WTC11 (cell line): Measurements from ENCODE around the gene CARMIL3. TPM values are rescaled to one million over a fixed set of nuclear protein-coding genes. Genes with fewer than 3 reads are reported as not detected.

Source experiments
- ATAC-seq: fragments of 200-7000 bp; cut with Tn5 transposase; 2 replicates; pipeline ENCODE4 v1.10.0; 2021; ENCODE audit warnings: mild to moderate bottlenecking, moderate library complexity
- CTCF ChIA-PET: fragments of 300-600 bp; sonication (Branson Sonifier 250); formaldehyde crosslinking; loops from one replicate; lab custom pipeline; 2021; ENCODE audit warnings: antibody characterized with exemption; lab: Charles Lee
- POLR2A ChIA-PET: fragments of 350-600 bp; sonication (Branson Sonifier 250); formaldehyde crosslinking; loops from one replicate; lab custom pipeline; 2021; ENCODE audit warnings: antibody characterized with exemption; lab: Charles Lee
- DNase-seq: peaks from one replicate; pipeline ENCODE4 v3.0.0; 2021; ENCODE audit warnings: low spot score
- H3K27ac Mint-ChIP-seq: 2 replicates; pipeline ENCODE4 v1.8.0; 2021; ENCODE audit warnings: mixed read lengths
- H3K27me3 Mint-ChIP-seq: 2 replicates; pipeline ENCODE4 v1.8.0; 2021; ENCODE audit warnings: low read depth, mild to moderate bottlenecking, moderate library complexity, mixed read lengths
- H3K36me3 Mint-ChIP-seq: 2 replicates; pipeline ENCODE4 v1.8.0; 2021; ENCODE audit warnings: mixed read lengths
- H3K4me1 Mint-ChIP-seq: 2 replicates; pipeline ENCODE4 v1.8.0; 2022; ENCODE audit warnings: mixed read lengths
- H3K4me3 Mint-ChIP-seq: 2 replicates; pipeline ENCODE4 v1.8.0; 2021; ENCODE audit warnings: mild to moderate bottlenecking, moderate library complexity, mixed read lengths
- H3K9me3 Mint-ChIP-seq: 2 replicates; pipeline ENCODE4 v1.8.0; 2021; ENCODE audit warnings: mixed read lengths
- NR1H2 ChIP-seq: sonication (generic); formaldehyde crosslinking; IDR thresholded peaks from 2 replicates; pipeline ENCODE4 v1.9.0; 2021; ENCODE audit warnings: mild to moderate bottlenecking, moderate library complexity, missing genetic modification reagents
- TP53 ChIP-seq: sonication (generic); formaldehyde crosslinking; IDR thresholded peaks from 2 replicates; pipeline ENCODE4 v1.8.1; 2023; ENCODE audit warnings: mild to moderate bottlenecking, missing genetic modification reagents
- ZBTB21 ChIP-seq: sonication (generic); formaldehyde crosslinking; IDR thresholded peaks from 2 replicates; pipeline ENCODE4 v1.8.1; 2023; ENCODE audit warnings: mild to moderate bottlenecking, missing genetic modification reagents, borderline replicate concordance
- ZNF138 ChIP-seq: sonication (generic); formaldehyde crosslinking; conservative IDR thresholded peaks from 2 replicates; pipeline ENCODE4 v1.8.1; 2022; ENCODE audit warnings: mild to moderate bottlenecking, moderate library complexity, missing genetic modification reagents
- ZNF396 ChIP-seq: fragments of 250-450 bp; sonication (Bioruptor Pico); IDR thresholded peaks from 2 replicates; pipeline ENCODE4 v1.8.0; 2021; ENCODE audit warnings: mild to moderate bottlenecking, moderate library complexity, borderline replicate concordance
- total RNA-seq: library from RNA; stranded (reverse); gene quantifications from 3 replicates; pipeline ENCODE4 v1.2.3, GENCODE V29; 2021
- TF ChIP-seq, protein P1 (sequence below): sonication (generic); formaldehyde crosslinking; IDR thresholded peaks from 2 replicates; pipeline ENCODE4 v1.8.1; 2022; ENCODE audit warnings: low read depth, mild to moderate bottlenecking, moderate library complexity, missing genetic modification reagents, borderline replicate concordance
- TF ChIP-seq, protein P2 (sequence below): fragments of 250-450 bp; sonication (Bioruptor Pico); IDR thresholded peaks from 2 replicates; pipeline ENCODE4 v2.1.2; 2022; ENCODE audit warnings: mild to moderate bottlenecking, moderate library complexity
- TF ChIP-seq, protein P3 (sequence below): sonication (generic); formaldehyde crosslinking; IDR thresholded peaks from 2 replicates; pipeline ENCODE4 v1.8.1; 2022; ENCODE audit warnings: mild to moderate bottlenecking, moderate library complexity, missing genetic modification reagents
- TF ChIP-seq, protein P4 (sequence below): fragments of 250-450 bp; sonication (Bioruptor Pico); IDR thresholded peaks from 2 replicates; pipeline ENCODE4 v1.8.0; 2021; ENCODE audit warnings: mild to moderate bottlenecking
- TF ChIP-seq, protein P5 (sequence below): fragments of 250-450 bp; sonication (Bioruptor Pico); IDR thresholded peaks from 2 replicates; pipeline ENCODE4 v1.9.0; 2021; ENCODE audit warnings: mild to moderate bottlenecking, borderline replicate concordance

The CARMIL3 gene
- total RNA-seq, 1 experiment from 2014 or later: 13.0 TPM

DNA sequence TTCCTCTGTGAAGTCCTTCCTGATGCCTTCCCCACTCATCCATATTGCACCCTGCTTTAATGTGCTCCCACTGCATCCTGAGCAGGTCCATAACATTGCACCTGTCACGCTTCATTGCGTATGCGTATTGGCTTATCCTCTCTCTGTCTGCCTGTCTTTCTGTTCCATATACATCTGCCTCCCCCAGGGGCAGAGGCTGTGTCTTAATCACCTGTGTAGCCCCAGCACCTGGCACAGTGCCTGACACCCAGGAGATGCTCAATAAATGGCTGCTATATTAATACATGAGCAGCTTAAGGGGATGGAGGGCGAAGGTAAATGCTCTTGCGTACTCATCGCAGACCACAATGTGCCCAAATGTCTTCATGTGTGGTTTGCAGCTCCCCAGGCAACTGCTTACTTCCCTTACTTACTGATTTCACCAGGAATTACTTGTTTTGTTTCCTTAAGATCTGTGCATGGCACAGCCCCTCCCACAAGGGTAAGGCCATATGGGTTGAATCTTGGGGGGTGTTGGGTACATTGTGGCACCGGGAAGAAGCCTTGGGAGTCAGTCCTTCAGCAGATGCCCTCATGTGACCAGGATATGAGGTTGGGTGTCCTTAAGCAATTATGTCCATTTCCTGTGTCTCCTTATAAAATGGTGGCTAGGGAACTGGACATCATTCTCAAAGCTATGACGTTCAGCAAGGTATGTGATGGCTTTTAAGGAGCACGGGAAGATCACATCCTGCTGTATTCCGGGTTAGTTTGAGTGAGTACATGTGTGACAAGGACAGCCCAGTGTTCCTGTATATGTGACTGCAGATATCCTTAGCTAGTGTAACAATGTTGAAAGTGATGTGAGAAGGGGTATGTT is 18.7 kb downstream of the CARMIL3 start:
- Mint-ChIP-seq H3K4me3 (no peak overlapping the region), H3K27ac (no peak overlapping the region), H3K36me3 (no peaks in the 10 kb centered on the region), H3K9me3 (no peaks in the 10 kb centered on the region)
- no peak for ATAC-seq
- DNase-seq: no peak
- CTCF ChIA-PET: interaction anchor here (1.0 to 2.5 kb wide), 4 partner anchors 12 to 38 kb away, joined by 3 to 11 read pairs (median 8); no protein-coding TSS in a partner anchor
- TF ChIP-seq, protein P1, sequence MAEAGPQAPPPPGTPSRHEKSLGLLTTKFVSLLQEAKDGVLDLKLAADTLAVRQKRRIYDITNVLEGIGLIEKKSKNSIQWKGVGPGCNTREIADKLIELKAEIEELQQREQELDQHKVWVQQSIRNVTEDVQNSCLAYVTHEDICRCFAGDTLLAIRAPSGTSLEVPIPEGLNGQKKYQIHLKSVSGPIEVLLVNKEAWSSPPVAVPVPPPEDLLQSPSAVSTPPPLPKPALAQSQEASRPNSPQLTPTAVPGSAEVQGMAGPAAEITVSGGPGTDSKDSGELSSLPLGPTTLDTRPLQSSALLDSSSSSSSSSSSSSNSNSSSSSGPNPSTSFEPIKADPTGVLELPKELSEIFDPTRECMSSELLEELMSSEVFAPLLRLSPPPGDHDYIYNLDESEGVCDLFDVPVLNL (CRISPR knock-in tag): no peak
- TF ChIP-seq, all 79 proteins: peak for 0
- no peaks in the 10 kb centered on the region for H3K4me1 Mint-ChIP-seq
- POLR2A ChIA-PET: interaction anchor here (2.0 kb wide), 1 partner anchor 10 kb away, joined by 8 read pairs; no protein-coding TSS in a partner anchor
- no peaks in the 10 kb centered on the region for H3K27me3 Mint-ChIP-seq

DNA sequence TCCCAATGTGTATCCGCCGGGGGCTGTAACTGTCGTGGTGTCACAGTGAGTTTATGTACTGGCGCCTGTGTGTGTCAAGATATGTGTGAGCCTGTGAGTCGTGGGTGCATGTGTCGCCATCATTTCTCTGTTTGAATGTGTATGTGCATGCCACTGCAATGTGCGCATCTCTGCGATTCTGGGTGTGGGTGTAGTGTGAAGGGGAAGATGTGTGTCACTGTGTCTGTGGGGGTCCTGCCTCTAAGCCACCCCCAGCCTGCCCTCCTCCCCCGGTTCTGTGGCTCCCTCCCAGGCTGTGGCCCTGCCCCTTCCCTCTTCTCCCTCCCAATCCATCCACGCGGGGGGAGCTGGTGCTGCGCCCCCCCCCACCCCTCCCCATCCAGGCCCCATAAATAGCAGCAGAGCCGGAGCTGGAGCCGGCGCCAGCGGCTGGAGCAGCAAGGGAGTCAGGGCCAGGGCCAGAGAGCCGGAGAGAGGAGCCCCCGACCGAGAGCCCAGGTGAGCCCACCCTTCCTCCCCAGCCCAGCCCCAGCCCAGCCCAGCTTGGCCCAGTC is 19.4 kb downstream of the CARMIL3 start, which contains the start of gene CPNE6:
CPNE6 (plus strand) TSS at position 419 of the 554 bp plus-strand sequence. CDS start 1,375 bp downstream, outside the sequence.
- POLR2A ChIA-PET: interaction anchor here (2.0 kb wide), 1 partner anchor 9 kb away, joined by 8 read pairs; no protein-coding TSS in a partner anchor
- Mint-ChIP-seq H3K9me3 (no peaks in the 10 kb centered on the region), H3K36me3 (no peaks in the 10 kb centered on the region), H3K27me3 (no peaks in the 10 kb centered on the region; the same call in 1 of the 2 replicates), H3K4me1 (0 out of 2 replicates have a peak, but pooled peaks cover 4% of the 10 kb centered on the region), H3K27ac (no peak within 1 kb of the TSS), H3K4me3 (no peak within 1 kb of the TSS)
- ATAC-seq (no peak), DNase-seq (no peak)
- CTCF ChIA-PET: interaction anchor here (0.6 to 2.5 kb wide), 4 partner anchors 13 to 352 kb away, joined by 3 to 11 read pairs (median 7); no protein-coding TSS in a partner anchor
- TF ChIP-seq NR1H2 (CRISPR knock-in tag) (no peak), ZBTB21 (CRISPR knock-in tag) (no peak), TP53 (CRISPR knock-in tag) (no peak), ZNF396 (no peak), ZNF138 (CRISPR knock-in tag) (no peak)
- TF ChIP-seq, protein P2, sequence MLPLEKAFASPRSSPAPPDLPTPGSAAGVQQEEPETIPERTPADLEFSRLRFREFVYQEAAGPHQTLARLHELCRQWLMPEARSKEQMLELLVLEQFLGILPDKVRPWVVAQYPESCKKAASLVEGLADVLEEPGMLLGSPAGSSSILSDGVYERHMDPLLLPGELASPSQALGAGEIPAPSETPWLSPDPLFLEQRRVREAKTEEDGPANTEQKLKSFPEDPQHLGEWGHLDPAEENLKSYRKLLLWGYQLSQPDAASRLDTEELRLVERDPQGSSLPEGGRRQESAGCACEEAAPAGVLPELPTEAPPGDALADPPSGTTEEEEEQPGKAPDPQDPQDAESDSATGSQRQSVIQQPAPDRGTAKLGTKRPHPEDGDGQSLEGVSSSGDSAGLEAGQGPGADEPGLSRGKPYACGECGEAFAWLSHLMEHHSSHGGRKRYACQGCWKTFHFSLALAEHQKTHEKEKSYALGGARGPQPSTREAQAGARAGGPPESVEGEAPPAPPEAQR (CRISPR knock-in tag): no peak
- TF ChIP-seq, protein P3, sequence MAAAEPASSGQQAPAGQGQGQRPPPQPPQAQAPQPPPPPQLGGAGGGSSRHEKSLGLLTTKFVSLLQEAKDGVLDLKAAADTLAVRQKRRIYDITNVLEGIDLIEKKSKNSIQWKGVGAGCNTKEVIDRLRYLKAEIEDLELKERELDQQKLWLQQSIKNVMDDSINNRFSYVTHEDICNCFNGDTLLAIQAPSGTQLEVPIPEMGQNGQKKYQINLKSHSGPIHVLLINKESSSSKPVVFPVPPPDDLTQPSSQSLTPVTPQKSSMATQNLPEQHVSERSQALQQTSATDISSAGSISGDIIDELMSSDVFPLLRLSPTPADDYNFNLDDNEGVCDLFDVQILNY (CRISPR knock-in tag): no peak
- TF ChIP-seq, protein P4, sequence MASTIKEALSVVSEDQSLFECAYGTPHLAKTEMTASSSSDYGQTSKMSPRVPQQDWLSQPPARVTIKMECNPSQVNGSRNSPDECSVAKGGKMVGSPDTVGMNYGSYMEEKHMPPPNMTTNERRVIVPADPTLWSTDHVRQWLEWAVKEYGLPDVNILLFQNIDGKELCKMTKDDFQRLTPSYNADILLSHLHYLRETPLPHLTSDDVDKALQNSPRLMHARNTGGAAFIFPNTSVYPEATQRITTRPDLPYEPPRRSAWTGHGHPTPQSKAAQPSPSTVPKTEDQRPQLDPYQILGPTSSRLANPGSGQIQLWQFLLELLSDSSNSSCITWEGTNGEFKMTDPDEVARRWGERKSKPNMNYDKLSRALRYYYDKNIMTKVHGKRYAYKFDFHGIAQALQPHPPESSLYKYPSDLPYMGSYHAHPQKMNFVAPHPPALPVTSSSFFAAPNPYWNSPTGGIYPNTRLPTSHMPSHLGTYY (CRISPR knock-in tag): no peak
- TF ChIP-seq, protein P5, sequence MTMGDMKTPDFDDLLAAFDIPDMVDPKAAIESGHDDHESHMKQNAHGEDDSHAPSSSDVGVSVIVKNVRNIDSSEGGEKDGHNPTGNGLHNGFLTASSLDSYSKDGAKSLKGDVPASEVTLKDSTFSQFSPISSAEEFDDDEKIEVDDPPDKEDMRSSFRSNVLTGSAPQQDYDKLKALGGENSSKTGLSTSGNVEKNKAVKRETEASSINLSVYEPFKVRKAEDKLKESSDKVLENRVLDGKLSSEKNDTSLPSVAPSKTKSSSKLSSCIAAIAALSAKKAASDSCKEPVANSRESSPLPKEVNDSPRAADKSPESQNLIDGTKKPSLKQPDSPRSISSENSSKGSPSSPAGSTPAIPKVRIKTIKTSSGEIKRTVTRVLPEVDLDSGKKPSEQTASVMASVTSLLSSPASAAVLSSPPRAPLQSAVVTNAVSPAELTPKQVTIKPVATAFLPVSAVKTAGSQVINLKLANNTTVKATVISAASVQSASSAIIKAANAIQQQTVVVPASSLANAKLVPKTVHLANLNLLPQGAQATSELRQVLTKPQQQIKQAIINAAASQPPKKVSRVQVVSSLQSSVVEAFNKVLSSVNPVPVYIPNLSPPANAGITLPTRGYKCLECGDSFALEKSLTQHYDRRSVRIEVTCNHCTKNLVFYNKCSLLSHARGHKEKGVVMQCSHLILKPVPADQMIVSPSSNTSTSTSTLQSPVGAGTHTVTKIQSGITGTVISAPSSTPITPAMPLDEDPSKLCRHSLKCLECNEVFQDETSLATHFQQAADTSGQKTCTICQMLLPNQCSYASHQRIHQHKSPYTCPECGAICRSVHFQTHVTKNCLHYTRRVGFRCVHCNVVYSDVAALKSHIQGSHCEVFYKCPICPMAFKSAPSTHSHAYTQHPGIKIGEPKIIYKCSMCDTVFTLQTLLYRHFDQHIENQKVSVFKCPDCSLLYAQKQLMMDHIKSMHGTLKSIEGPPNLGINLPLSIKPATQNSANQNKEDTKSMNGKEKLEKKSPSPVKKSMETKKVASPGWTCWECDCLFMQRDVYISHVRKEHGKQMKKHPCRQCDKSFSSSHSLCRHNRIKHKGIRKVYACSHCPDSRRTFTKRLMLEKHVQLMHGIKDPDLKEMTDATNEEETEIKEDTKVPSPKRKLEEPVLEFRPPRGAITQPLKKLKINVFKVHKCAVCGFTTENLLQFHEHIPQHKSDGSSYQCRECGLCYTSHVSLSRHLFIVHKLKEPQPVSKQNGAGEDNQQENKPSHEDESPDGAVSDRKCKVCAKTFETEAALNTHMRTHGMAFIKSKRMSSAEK (CRISPR knock-in tag): no peak
